Myocyte (in vitro differentiated cells): ENCODE results near the gene GREM2. TPM values are rescaled to one million over a fixed set of nuclear protein-coding genes. Genes with fewer than 3 reads are reported as not detected.

Experiments used
- DNase-seq: peaks from one replicate; pipeline ENCODE4 v3.0.0-alpha.2; 2012; ENCODE audit warnings: low read depth
- total RNA-seq: library from RNA; depleted of rRNA; stranded (reverse); fragments of >200 nt; gene quantifications from 2 replicates; pipeline ENCODE4 v1.2.3, GENCODE V29; 2014

GREM2 gene
- total RNA-seq, 1 donor from 2014 or later = 0.08 TPM

DNA sequence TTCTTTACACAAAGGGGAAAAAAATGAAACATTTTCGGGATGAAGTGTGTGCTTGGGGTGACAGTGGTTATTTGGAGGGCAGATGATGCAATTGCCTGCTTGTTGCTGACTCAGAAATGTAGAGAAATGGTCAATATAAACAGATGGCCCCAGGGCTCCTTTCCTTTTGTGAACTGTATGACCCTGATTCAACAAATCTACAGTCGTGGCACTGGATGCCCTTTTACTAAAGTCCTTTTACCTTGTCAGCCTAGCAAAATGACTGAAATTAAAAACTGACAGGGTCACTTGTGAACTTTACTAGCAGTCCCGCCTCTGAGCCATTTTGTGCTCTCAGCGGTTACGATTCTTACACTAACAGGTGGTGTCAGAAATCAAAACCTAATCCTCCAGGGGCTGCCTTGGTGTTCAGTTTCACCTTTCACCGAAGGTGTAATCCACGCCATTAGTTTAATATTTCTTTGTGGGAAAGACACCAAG, 49.8 kb downstream of the GREM2 start:
- DNase-seq = peak; percentile 37

DNA sequence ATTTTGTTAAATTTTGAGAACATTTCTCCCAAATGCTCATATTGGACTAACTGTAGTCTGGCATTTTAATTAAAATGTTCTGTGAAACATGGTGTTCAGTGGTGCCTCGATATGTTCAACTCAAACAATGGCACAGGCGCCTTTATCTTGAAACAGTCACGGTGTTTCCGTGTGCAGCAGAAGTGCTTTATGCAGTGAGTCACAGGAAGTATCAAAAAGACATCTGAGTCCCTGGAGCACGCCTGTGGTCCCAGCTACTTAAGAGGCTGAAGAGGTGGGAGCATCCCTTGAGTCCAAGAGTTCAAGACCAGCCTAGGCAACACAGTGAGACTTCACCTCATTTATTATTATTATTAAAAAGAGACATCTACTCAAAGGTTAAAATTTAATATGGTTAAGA, 52.2 kb downstream of the GREM2 start:
- no peak for DNase-seq

DNA sequence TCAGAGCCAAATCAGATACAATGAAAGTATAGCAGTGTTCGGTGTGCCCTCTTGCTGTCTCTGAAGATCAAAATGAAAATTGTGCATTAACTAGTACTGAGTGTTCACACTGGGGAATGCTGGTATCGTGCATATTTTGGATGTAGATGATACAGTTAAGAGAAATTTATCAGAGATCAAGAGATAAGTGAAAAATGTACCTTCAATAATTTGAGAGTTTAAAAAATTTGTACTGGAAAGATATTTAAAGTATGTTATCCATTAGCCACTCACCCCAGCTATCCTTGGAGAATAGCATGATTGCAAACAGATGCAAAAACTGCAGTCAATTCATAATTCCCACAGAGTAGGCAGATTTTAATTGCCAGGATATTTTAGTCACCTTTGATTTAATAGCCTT, 56.4 kb downstream of the GREM2 start:
- DNase-seq = no peak

DNA sequence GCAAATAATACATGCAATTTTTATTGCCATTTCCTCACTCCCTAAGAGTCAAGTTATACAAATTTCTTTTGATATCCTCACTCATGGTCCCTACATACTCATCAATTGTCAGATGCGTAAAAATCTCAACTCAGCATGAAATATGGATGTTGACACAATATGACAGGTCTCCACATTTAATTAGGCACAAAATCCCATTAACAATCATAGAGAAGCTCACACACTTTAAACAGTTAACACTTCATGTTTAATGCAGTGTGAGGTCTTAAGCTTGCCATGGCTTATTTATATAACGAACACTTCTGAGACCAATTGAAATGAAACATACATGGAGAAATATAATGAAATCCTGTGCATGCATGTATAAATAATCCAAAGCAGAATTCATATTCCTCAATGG, 58.6 kb downstream of the GREM2 start:
- DNase-seq = no peak

DNA sequence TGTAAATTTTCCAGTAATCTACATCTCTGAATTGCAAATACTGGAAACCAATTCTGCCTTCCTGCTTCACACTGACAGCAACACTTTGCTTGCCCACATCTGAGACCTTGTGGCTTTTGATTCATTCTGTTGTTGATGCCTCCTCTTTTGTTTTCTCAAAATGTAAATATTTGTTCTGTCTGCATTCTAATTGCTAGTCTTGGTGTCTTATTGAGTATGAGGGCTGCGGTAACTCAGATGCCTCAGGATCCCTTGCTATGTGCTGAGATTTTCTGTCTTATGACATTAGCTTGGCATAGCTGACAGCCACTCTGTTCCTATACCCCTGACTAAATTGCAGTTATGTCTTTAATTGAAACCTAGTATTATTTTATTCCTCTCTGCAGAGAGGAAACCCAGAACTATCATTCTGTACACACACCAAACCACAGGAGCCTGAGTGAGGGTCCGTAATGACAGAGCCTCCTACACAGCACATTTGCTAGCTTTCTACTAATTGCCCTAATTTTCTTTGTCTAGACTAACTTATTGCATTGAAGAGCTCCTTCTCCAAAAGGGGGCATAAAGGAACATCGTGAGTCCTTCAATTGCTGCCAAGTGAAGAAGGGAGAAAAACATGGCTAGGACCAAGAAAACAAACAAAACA, 72.1 kb downstream of the GREM2 start:
- DNase-seq = no peak

DNA sequence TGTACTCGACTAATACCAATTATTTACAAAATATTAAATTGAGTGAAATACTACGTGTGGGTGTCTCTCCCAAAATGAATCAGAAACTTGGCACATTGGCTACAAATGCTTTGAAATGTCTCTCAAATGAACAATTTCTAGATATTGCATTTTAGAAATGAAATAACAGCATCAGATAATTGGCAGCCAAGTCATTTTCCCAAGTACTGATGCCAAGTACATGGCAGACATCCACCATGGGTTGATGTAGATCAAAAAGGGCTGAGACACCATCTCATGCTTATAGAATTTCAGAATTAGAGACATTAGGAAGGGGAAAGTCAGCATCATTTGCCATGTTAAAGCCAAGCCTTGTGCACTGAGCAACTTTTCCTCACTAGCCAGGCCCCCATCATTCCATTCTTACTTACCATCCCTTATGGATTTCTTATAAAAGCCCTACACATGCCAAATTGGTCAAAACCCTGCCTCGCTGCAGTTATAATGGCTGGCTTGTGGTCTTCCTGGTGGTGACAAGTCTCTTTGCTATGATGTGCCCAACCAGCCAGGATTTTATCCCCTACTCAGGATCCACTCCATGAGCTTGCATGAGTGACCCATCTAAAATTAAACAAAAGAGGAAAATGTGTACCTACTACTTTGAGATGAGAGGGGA, 73.1 kb downstream of the GREM2 start:
- no peak for DNase-seq

DNA sequence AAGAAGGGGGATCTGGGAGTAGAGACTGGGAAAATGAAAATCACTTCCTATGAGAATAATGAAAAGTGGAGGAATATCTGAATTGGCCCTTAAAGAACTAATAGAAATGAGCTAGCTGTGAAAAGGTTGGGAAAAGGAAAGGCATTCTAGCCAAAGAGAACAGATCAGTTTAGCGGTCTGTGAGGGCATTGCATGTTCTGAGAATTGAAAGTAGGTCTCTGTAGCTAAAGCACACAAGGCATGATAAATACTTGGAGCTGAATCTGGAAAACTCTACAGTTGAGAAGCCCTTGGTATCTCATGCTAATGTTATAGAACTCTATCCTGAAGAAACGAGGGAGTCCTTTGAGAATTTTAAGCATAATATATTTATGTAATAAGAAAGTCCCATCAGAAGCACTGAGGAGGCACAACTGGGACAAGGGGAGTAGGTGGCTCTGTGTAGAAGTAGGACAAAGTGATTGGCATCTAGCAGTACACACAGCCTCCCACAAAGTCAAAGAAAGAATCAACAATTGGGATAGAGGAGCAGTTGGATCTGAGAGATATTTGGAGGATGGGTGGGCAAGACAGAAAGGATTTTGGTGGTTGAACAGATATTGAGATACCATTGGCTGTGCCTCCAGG, 78.7 kb downstream of the GREM2 start:
- no peak for DNase-seq

DNA sequence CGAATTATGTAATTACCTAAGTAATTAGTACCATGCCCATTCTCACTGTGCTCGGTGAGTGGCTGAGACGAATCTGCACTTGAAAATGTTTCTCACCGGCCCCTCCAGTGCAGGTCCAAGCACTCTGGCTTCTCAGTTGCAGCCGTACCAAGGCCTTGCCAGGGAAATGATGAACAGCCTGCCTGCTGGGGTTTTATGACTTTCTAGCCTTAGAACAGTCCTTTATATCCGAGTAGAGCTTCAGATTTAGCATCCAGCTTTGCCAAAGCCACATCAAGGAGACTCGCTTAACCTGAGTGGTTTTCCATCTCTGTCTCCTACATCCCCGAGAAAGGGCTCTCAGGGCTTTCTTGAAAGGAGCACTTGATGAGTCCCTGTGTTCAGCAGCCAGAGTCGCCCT, 83.4 kb downstream of the GREM2 start:
- DNase-seq = no peak

DNA sequence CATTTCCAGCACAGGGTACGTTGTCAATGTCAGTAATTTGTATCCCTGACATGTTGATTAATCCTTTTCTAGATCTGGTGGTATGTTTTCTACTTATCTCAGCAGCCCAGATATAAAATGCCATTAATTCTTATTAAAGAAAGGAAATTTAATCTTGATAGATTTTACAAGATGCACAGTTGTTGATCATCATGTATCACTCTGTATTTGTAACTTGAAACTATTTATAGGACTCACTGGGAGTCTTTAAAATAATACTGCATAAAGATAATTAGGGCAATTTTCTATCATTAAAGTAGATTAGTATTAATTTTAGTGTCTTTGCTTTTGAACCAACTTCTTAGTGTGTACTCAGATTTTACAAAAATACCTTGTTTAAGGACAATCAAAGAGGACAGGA, 84.9 kb downstream of the GREM2 start:
- no peak for DNase-seq

DNA sequence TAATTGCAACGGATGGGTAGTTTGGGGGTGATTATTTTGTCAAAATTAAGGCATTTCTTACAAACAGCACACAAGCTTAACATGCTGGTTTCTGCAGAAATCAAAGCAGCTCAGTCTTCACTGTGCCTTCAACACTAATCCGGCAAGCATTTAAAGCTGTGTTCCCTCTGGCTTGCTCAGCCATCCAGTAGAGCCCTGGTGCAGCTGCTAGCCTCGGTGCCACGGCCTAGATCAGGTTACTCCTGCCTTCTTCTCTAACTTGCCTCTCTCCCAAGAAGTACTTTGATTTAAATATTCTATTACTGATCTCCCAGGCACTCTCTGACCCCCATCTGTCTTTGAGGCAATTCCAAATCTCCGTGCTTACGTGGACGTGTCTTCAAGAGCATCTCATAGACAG, 85.6 kb downstream of the GREM2 start:
- peak; percentile 86 for DNase-seq

DNA sequence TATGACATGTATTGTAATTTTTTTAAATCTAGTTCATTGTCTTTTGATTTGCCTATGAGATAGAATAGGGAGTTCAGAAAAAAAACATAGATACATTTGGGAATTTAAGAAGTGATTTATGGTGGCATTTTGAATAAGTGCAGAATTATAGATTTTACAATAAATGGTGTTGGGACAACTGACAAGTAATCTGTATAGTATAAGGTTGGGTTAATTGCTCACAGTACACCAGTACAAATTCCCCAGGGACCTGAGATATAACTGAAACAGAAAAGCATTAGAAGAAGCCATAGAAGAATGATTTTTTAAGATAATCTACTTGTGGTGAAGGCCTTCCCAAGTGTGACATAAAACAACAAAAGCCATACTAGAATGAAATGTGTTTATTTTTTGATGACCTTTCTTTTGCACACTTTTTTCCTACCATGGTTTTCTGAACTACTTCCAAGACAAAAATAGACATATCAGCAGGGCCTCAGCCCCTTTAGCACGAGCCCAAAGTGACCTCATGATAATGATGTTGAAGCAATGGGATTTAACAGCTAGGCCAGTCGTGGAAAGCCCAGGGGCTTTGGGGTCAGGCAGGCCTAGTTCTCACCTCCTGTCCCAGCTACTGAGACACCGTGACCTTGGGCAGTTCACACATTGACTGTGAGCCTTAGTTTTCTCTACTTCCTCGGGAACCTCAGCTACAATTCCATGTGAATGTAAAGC, 87.4 kb downstream of the GREM2 start:
- DNase-seq = peak; percentile 43

DNA sequence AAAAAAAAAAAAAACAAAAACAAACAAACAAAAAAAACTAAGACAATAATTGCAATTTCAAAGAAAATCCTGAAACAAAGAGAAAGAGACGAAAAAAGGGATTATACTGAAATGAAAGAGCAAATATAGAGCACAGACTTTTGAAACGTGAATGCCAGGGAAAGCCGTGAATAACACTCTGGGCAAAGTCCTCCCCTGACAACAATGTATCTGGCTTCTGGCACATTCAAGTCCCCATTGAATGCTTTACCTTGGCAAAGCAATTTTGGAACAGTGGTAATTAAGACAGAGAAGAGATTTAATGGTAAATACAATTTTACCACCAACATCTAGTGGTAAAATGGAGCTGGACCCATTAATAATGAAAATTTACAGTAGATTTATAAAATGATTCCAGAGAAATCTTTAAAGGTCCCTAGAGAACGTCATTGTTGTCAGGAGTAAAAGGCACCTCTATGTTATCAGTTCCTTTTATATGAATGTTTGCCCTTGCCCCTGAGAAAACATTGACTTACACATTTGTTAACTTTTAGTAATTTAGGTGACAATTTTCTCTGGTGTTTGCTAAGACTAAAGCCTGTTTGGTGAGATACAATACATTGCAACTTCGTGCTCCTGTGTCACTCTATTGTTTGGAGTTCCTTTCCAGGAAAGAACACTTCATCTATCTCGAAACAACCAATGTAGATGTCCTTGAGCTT, 89.7 kb downstream of the GREM2 start:
- DNase-seq = no peak

DNA sequence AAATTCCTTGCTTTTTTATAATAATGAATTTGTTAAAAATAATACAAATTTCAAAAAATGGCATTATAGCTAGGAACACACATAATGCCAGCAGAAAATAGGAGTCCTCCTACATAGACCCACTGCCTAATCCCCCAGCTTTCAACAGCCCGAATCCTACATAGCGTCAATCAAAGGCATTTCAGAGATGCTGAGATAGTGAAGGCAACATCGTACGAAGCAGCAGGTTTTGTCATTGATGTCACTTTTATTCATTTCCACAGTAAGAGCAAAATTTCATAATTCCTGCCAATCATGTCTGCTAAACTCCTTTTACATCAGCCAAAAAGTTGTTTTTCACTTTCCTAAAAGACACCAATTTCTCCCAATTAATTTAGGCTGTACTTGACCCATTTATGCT, 94.1 kb downstream of the GREM2 start:
- no peak for DNase-seq

DNA sequence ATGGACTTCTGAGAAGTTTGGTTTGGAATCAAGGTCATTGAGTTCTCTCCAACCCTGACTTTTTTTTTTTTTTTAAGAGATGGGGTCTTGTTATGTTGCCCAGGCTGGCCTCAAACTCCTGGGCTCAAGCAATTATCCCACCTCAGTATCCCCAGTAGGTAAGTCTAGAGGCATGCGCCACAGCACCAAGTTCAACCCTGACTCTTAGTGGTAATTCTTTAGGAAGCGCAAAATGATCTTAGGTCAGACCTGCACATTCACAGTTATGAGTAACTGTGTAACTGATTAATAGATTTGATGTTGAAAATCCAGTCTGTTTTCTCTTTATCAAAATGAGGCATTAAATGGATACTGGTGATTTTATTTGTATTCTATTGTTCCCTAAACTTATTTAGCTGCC, 95.9 kb downstream of the GREM2 start:
- no peak for DNase-seq

DNA sequence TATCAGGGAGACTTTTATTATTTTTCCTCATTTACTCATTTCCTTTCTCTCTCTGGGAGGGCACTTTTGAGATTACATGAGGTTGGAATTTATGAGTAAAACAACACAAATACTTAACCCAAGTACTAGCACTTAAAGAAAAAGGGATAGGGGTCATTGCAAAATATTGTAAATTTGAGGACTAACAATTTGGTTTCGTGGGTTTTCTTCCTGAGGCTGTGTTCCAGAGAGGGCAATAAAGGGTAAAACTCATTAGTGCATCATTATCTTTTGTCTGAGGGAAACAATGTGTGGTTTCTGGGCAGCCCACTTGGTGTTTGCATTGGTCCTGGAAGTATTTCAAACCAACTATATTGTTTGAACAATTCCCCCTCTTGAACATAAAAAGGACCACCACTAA, 96.5 kb downstream of the GREM2 start:
- DNase-seq = no peak

DNA sequence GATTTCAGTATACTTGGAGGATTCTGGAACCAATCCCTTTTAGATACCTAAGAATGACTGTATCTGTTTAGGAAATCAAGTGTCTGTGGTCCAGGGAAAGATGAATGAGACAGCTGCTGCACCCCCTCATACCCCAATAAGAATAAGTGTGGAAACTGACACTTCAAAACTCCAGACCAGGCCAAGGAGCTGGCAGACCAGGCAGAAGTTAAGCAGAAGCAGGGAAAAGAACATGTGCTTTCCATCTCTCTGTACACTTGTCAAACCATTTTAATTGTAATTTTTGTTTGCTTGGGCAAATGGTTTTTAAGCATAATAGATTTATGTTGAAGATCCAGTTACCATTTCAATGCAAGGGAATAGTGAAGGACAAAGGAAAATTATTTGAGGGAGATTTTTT, 100.2 kb downstream of the GREM2 start:
- no peak for DNase-seq

DNA sequence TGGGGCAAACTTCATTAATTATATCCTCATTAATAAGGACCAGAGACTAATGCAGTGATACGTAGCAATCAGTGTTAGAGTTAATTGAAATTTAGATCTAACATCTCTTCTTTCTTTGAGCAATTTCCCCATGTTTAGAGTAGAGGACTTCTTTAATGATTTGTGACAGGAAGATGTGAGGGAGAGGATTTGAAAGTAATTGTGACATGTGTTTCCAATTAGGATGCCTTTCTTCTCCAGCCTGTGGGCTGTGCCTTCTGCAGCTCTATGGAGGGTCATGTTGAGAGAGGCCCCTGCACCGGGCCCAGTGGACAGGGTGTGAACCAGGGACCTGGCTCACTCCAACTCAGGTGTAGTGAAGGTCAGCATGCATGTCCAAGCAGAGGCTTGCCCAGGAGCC, 103.0 kb downstream of the GREM2 start:
- no peak for DNase-seq

DNA sequence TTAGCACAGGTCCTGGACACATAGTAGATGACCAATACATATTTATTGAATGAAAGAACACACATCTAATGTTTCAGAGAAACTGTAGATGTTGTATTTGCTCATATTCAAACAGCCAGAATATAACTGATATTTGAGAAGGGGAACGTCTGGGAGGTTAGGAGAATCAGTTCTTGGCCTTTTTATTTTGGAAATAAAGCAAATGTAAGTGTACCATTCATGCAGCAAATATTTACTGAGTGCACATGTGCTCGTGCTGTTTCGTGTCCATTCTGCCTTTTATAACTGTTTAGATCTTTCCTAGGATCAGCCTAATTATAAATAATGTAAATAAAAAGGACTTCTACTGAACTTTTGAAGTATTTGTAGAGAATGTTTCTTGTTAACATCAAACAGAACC, 103.8 kb downstream of the GREM2 start:
- DNase-seq = no peak

DNA sequence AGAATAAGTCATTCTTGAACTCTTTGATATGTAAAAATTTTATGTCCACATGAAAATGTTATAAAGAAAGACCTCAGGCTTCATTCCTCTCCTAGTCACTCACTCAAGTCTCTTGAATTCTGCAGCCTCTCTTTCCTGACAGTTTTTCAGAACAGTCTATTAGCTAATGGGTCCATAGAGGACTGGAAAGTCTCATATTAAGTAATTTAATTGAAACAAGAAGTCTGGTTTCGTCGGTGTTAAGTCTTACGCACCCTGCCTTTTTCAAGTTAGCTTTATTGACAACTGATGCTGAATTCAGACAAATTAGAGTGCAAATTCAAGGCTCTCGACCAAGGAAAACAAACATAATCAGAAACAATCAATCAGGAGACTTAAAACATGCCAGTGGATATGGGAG, 105.8 kb downstream of the GREM2 start:
- no peak for DNase-seq

DNA sequence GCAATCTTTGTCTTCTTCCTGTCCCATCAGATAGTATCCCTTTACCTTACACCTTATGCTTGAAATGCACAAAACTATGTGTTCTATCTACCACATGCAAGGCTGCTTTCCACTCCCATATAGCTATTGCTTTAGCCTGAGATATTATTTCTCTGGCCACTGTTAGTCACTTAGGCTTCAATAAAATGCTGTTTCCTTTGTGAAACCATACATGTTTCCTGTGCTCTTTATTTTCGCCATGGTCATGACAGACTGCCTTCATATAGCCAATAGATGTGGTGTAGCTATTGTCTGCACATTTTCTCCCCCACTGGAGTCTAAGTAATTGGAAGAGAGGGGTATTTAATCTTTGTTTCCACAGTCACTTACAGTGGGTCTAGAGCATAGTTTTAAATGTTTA, 108.4 kb downstream of the GREM2 start:
- DNase-seq = no peak

DNA sequence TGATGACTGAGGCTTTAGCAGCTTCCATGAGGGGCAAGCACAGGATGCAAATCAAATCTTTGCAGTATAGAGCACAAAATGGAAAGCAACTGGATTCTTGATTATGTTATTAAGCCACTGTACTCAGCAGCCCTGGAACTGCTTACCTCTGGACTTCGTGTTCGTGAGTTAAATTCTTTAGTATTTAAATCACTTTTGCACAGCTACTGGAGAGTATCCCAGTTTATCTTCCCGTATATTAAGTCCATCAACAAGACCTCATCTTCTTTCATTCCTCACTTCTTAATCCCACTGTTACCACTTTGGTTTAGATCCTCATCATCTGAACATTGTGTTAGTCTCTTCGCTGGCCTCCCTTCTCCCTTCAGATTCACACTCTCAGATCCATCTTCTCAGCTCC, 108.9 kb downstream of the GREM2 start:
- no peak for DNase-seq

DNA sequence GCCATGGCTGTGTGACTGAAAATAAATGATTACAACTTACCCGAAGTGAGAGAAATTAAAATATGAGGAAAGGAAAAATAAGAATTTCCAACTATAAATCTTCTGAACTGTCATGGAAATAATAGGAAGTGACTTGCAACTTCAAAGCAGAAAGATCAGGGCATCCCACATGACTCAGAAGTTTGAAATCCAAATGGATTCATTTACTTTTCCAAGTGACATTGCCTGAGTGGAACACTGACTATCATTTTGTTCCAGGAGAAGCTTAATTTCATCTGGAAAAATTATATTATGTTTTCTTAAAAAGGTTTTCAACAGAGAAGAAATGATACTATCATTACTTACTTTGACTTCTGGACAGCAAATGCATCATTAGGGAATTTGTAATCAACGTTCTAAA, 110.8 kb downstream of the GREM2 start:
- DNase-seq = peak; percentile 38
